Mucosa of stomach (tissue), 1 donor: ENCODE data around the gene SLC5A10.
A peak's percentile ranks its signal among the peaks of the same experiment; 100 is the strongest.

ENCODE experiments used
- H3K27me3 ChIP-seq: one replicate; pipeline ENCODE4 v1.7.0; 2013; ENCODE audit warnings: mild to moderate bottlenecking, low read length; ENCODE audit not compliant: control insufficient read depth, insufficient read depth
- H3K36me3 ChIP-seq: one replicate; pipeline ENCODE4 v1.7.0; 2013; ENCODE audit warnings: low read length; ENCODE audit not compliant: control insufficient read depth, insufficient read depth
- H3K4me1 ChIP-seq: one replicate; pipeline ENCODE4 v1.7.0; 2013; ENCODE audit warnings: mild to moderate bottlenecking, low read length; ENCODE audit not compliant: control insufficient read depth, insufficient read depth
- H3K4me3 ChIP-seq: one replicate; pipeline ENCODE4 v1.7.0; 2013; ENCODE audit warnings: low read length
- H3K9ac ChIP-seq: one replicate; pipeline ENCODE4 v1.7.0; 2013; ENCODE audit warnings: mild to moderate bottlenecking, low read length, moderate library complexity
- H3K9me3 ChIP-seq: one replicate; pipeline ENCODE4 v1.7.0; 2013; ENCODE audit warnings: mild to moderate bottlenecking, low read length, moderate library complexity; ENCODE audit not compliant: control insufficient read depth
- donor health status: Pancreatic carcinoma.

SLC5A10 gene

DNA sequence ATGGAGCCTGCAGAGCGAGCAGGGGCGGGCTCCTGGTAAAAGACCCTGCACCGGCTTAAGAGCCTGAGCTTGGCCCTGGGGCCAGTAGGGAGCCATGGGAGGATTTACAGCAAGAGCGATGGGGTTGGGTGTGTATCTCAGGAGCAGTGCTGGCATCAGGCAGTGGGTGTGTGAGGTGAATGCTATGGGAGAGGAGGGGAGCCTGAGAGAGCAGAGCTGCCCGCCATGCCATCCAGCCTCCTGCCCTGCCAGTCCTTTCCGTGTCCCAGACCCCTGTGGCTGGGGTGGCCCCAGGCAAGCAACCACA lies 29.3 kb downstream of the SLC5A10 start:
- Histone ChIP-seq H3K9ac (peak overlapping the region; percentile 76), H3K4me1 (peaks cover 55% of the 10 kb centered on the region), H3K27me3 (no peaks in the 10 kb centered on the region), H3K36me3 (peaks cover 5% of the 10 kb centered on the region), H3K9me3 (no peaks in the 10 kb centered on the region), H3K4me3 (no peak overlapping the region)

DNA sequence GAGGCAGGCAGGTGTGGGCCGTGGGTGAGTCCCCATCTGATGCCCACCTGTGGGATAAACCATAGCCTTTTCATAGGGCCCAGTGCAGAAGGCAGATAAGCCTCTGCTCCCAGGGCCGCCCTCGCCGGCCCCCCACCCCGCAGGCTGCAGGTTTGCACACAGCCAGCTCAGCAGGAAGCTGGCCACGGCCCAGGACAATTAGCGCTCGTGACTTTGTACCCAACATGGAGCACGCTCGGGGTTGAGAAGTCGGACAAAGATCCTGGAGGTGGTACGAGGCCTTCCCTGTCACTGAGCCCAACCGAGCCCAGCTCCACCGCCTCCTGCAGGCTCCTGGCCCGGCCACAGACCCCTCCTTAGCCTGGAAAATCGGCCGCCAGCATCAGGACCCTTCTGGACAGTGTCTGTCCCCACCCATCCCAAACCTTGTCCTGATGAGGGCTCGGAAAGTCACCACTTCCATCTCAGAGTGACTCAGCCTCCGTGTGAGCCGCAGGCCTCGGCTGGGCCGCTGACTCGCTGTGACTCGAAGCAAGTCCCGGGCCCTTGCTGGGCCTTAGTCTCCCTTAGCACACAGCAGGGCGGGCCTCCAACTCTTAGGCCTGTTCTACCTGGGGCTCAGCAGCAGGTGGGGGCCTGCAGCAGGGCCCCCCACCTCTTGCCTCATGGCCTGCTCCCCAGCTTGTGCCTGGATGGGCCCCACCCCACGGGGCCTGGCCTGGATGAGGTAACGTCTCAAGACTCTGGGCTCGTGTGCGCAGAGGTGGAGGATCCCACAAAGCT lies 29.9 kb downstream of the SLC5A10 start:
- peaks cover 60% of the 10 kb centered on the region for H3K4me1 ChIP-seq
- peak overlapping the region; percentile 76 for H3K9ac ChIP-seq
- H3K27me3 ChIP-seq = no peaks in the 10 kb centered on the region
- no peaks in the 10 kb centered on the region for H3K9me3 ChIP-seq
- peaks cover 5% of the 10 kb centered on the region for H3K36me3 ChIP-seq
- H3K4me3 ChIP-seq = no peak overlapping the region

DNA sequence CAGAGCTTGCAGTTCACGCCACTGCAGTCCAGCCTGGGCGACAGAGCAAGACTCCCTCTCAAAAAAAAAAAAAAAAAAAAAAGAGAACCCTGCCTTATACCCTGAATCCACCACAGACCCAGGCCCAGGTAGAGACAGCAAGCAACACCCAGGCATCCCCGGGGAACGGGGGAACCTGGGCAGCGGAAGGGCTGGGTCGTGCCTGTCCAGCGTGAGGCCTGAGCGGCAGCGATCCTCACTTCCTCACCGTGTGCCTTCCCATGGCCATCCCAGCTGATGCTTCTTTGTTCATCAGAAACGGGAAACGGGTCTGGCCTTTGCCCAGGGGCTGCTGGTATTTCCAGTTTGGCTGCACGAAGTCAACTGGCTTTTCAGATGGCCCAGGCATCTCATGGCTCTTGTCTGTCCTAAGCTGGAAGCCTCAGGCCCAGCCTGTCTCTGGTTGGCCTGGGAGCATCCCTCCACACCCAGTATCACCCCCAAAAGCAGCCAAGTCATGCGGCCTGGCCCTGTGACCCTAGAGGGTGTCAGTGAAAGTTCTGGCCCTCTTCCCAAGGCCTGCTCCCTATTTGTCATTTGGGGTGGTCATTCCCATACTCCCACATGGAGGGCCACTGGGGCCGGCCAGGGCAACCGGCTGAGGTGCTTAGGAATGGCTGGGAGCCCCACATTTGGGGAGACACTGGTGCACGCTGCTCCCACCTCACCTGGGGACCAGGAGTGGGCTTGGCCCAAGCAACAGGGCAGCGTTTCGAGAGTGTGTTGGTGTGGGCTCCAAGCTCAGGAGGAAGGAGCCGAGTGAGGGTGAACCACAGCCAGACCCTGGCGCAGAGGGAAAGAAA lies 32.5 kb downstream of the SLC5A10 start:
- Histone ChIP-seq H3K9ac (no peak overlapping the region), H3K4me3 (no peak overlapping the region), H3K27me3 (no peaks in the 10 kb centered on the region), H3K4me1 (peaks cover 84% of the 10 kb centered on the region), H3K9me3 (no peaks in the 10 kb centered on the region), H3K36me3 (peaks cover 14% of the 10 kb centered on the region)

DNA sequence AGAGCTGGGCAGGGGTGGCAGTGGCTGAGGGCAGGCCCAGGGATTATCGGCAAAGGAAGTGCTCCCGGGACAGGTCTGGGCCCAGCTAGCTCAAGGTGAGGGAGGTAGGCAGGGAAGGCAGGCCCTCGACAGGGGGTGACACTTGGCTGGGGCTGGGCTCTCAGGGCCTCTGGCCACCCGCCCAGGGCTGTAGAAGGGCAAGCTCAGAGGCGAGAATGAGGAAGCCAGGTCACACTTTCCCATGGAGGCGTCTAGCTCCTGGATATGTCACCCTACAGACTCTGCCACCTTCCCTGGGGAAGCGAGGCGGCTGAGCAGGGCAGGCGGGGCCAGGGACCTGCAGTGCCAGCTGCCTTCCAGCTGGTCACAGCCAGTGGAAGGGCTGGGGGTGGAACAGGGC lies 33.5 kb downstream of the SLC5A10 start:
- Histone ChIP-seq H3K9me3 (no peaks in the 10 kb centered on the region), H3K36me3 (peaks cover 14% of the 10 kb centered on the region), H3K27me3 (no peaks in the 10 kb centered on the region), H3K4me1 (peaks cover 84% of the 10 kb centered on the region), H3K4me3 (no peak overlapping the region), H3K9ac (peak overlapping the region; percentile 48)

DNA sequence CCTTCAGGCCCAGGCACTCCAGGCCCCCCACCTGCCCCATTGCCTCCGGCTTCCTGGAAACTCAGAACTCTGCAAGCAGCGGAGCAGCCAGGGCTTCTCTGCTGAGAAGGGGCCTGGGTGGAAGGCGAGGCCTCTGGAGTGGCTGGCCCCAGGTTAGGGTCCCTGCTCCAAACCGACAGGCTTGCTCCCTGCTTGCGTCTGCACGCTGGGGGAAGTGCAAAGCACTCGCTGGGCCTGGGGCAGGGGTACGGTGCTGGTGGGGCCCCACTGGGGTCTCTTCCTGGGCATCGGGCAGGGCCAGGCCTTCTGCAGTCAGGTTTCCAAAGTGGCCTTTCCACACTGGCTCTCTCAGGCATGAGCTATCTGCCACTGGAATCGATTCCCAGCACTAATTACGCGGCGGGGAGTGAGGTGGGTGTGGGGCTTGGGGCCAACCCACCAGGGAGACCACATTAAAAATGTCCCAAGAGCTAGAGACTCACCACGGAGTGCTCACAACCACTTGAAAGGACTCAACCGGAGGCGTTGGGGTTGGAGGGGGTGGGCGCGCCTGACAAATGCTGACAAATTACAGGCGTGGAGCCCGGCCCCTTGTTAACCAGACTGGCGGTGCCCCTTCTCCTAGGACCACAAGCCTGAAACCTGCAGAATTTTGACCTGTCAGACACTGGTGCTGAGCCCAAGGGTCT lies 34.7 kb downstream of the SLC5A10 start:
- Histone ChIP-seq H3K27me3 (no peaks in the 10 kb centered on the region), H3K36me3 (peaks cover 18% of the 10 kb centered on the region), H3K4me3 (no peak overlapping the region), H3K9me3 (no peaks in the 10 kb centered on the region), H3K4me1 (peaks cover 73% of the 10 kb centered on the region), H3K9ac (no peak overlapping the region)

DNA sequence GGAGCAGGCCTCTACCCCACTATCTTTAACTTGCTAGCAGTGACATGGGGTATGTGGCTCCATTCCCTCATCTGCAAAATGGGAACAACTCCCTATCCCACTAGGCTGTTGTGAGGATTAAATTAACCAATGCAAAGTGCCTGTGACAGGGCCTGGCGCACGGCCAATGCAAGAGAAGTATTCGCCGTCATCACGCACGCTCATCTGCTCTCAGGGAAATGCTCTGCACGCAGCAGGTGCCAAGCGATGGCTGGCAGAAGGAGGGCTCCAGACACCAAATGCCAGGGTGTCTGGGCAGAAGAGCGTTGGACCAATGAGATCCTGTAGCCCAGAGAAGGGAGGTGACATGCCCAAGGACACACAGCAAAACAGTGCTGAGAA lies 35.3 kb downstream of the SLC5A10 start:
- peaks cover 18% of the 10 kb centered on the region for H3K36me3 ChIP-seq
- no peak overlapping the region for H3K4me3 ChIP-seq
- H3K27me3 ChIP-seq = no peaks in the 10 kb centered on the region
- no peaks in the 10 kb centered on the region for H3K9me3 ChIP-seq
- no peak overlapping the region for H3K9ac ChIP-seq
- H3K4me1 ChIP-seq = peaks cover 68% of the 10 kb centered on the region

DNA sequence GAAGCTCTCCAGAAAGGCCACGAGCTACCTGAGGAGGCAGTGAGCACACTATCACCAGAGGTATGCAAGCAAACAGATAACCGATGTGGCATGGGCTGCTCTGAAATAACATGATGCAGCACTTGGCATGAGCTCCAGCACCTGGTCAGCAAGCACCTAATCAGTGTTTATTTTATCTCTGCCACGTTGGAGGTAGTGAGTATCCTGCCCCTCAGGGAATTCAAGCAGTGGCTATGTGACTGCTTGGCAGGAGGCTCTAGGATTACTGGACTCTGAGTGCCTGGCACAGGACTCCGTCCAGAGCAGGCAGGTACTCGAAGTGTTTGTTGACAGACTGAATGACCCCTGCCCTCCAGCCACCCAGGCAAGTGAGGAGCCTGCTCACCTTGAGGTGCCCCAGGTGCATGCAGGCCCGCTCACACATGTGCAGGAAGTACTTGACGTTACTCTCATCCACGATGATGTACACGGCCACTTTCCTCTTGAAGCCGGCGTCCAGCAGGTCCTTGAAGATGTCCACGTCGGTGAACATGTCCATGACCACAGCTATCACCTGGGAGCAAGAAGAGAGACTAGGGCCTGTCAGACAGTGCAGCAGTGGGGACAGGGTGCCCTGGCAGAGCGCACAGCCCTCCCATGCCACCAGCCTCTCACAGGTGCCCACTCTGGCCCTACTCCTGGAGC lies 36.0 kb downstream of the SLC5A10 start:
- Histone ChIP-seq H3K9ac (no peak overlapping the region), H3K4me3 (no peak overlapping the region), H3K9me3 (no peaks in the 10 kb centered on the region), H3K36me3 (peaks cover 18% of the 10 kb centered on the region), H3K27me3 (no peaks in the 10 kb centered on the region), H3K4me1 (peaks cover 68% of the 10 kb centered on the region)

DNA sequence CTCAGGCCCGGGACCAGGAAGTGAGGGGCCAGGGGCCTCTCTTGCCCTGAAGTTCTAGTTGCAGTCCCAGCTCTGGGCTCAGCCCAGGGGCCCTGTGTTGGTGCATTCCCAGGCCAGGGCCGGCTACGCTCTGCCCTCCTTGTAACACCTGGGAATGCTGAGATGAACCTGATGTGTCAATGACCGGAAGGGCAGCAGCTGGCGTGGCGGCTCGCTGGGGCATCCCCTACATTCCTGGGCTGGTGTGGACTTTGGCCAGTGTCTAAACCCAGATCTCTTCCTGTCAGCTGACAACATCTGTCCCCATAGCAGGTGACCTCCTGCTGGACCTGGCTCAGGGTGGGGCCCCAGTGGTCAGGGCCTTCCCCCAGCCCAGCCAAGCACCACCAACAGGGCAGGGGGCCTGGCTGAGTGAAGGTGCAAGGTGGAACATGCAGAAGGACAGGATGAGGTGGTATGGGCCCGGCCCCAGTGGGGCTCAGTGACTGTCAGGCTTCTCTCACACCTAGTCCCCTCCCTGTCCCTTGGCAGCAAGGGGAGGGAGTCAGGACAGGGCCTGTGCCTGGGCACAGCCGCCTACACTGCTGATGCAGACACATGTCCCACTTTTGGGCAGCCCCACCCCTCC lies 36.7 kb downstream of the SLC5A10 start:
- H3K36me3 ChIP-seq = peaks cover 18% of the 10 kb centered on the region
- no peak overlapping the region for H3K4me3 ChIP-seq
- H3K4me1 ChIP-seq = peaks cover 64% of the 10 kb centered on the region
- H3K9me3 ChIP-seq = no peaks in the 10 kb centered on the region
- no peak overlapping the region for H3K9ac ChIP-seq
- H3K27me3 ChIP-seq = no peaks in the 10 kb centered on the region

DNA sequence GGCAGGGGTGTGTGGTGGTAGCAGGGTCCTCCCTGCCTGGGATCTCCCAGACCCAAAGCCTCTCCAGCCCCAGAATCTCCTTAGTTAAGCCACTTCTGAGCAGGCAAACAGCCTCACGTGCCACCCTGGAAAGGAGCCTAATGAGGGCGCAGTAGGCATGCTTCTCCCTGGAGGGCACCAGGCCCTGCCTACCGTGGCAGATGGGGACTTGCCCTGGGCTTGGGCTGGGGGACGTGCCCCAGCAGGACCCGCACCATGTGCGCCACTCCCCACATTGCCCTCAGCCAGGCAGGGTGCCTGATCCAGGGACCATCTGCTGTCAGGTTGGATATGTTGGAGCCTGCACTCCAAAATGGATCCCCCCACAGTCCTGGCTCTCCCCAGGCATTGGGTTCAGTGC lies 38.4 kb downstream of the SLC5A10 start:
- peaks cover 13% of the 10 kb centered on the region for H3K36me3 ChIP-seq
- H3K9ac ChIP-seq = no peak overlapping the region
- H3K9me3 ChIP-seq = no peaks in the 10 kb centered on the region
- peaks cover 61% of the 10 kb centered on the region for H3K4me1 ChIP-seq
- no peak overlapping the region for H3K4me3 ChIP-seq
- H3K27me3 ChIP-seq = no peaks in the 10 kb centered on the region

DNA sequence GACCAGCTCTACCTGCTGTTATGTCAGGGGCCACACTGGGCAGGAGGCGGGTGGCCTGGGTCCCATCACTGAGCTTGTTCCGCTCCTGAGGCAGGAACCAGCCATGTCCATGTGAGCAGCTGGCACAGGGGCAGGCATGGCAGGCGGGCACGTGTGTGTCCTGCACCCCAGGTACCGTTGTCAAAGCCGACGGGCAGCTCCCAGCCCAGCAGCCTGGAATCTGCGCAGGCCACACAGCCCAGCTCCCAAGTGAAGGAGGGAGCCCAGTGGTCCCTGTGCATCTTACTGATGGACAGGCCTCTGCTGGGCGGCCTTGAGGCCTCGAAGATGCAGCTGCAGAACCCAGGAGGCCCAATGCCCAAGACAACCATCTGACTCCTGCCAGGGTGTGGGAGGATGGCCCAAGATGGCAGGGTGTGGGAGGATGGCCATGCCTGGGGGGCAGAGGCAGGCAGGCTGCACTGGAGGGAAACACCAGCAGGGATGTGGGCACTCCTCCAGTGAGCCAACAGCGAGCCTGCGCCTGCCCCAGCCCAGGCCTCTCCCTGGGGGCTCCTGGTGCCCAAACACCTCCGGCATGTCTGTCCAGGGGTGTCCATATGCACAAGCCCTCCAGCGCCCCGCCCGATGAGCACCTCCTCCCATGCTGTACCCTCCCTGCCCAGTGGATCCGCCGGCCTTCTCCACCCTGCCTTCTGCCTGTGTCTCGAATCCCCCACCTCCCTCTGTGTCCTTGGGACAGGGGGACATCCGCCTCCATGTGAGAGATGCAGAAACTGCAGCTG lies 39.8 kb downstream of the SLC5A10 start:
- H3K9me3 ChIP-seq = no peaks in the 10 kb centered on the region
- H3K36me3 ChIP-seq = peaks cover 13% of the 10 kb centered on the region
- H3K27me3 ChIP-seq = no peaks in the 10 kb centered on the region
- H3K4me1 ChIP-seq = peaks cover 47% of the 10 kb centered on the region
- no peak overlapping the region for H3K4me3 ChIP-seq
- no peak overlapping the region for H3K9ac ChIP-seq
